Large intestine (tissue), 3 donors: ENCODE results near the gene H1-8. TPM values are rescaled to one million over a fixed set of nuclear protein-coding genes. Genes with fewer than 3 reads are reported as not detected.

ENCODE experiments used
- DNase-seq, 2 donors: peaks; one replicate each; pipeline versions ENCODE4 v3.0.0 to v3.0.0-alpha.2; 2013
- H3K27ac ChIP-seq: one replicate; pipeline ENCODE4 v1.5.1; 2013; ENCODE audit warnings: low read length
- H3K27me3 ChIP-seq: 2 replicates; pipeline ENCODE4 v1.6.1; 2013; ENCODE audit warnings: low read length; ENCODE audit not compliant: control insufficient read depth, insufficient read depth
- H3K36me3 ChIP-seq: 2 replicates; pipeline ENCODE4 v1.6.1; 2013; ENCODE audit warnings: low read length; ENCODE audit not compliant: control insufficient read depth, insufficient read depth
- H3K4me1 ChIP-seq: one replicate; pipeline ENCODE4 v1.6.1; 2013; ENCODE audit warnings: low read length; ENCODE audit not compliant: control insufficient read depth, insufficient read depth
- H3K4me3 ChIP-seq: one replicate; pipeline ENCODE4 v1.5.1; 2013; ENCODE audit warnings: low read length
- H3K9me3 ChIP-seq: one replicate; pipeline ENCODE4 v1.6.1; 2013; ENCODE audit warnings: mild to moderate bottlenecking, low read depth, low read length, moderate library complexity; ENCODE audit not compliant: control insufficient read depth
- WGBS: methylation state at CpG from one replicate; pipeline ENCODE4 v1.1.5; 2013; ENCODE audit warnings: low lambda C conversion rate; ENCODE audit not compliant: insufficient coverage; 5-methylcytosine and 5-hydroxymethylcytosine counted together
- polyA plus RNA-seq: library from polyadenylated mRNA; unstranded; fragments of 120-200 nt; gene quantifications from one replicate; pipeline ENCODE4 v1.2.1, GENCODE V29; 2013

The H1-8 gene
- polyA plus RNA-seq, 1 donor, result not detected

DNA sequence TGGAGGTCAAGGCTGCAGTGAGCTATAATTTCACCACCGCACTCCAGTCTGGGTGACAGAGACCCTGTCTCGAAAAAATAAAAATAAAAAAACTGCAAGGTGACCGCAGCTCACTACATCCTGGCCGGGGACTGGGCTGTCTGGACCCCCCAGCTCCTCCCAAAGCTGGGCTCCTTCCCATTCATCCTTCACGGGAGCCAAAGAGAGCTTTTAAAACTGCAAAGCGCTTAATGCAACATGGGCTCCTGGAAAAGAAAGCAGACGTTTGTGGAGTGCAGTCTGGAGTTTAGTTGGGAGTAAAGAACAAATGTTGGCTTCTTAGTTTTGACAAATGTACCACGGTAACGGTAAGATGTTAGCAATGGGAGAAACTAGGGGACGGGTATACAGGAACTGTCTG lies 51.4 kb downstream of the H1-8 start:
- Histone ChIP-seq H3K36me3 (no peaks in the 10 kb centered on the region), H3K4me3 (no peak overlapping the region), H3K27ac (no peak overlapping the region), H3K27me3 (no peaks in the 10 kb centered on the region), H3K9me3 (no peaks in the 10 kb centered on the region), H3K4me1 (peaks cover 58% of the 10 kb centered on the region)
- 75% methylated on average over 2 of the region's 10 CpGs for WGBS
- DNase-seq, result no peak

- DNase-seq, result no peak
- Histone ChIP-seq H3K4me3 (no peak overlapping the region), H3K9me3 (no peaks in the 10 kb centered on the region), H3K4me1 (peaks cover 58% of the 10 kb centered on the region), H3K27me3 (no peaks in the 10 kb centered on the region), H3K36me3 (no peaks in the 10 kb centered on the region), H3K27ac (peak overlapping the region; percentile 24)
- no CpG with 5 or more reads among the region's 6 CpGs for WGBS
Measured at GRCh38 chr3:129594907-129595390, 52.0 kb downstream of the H1-8 start.

- no peaks in the 10 kb centered on the region for H3K27me3 ChIP-seq
- no peak overlapping the region for H3K4me3 ChIP-seq
- H3K27ac ChIP-seq, result peak overlapping the region; percentile 64
- peaks cover 58% of the 10 kb centered on the region for H3K4me1 ChIP-seq
- WGBS, result no CpG with 5 or more reads among the region's 10 CpGs
- no peaks in the 10 kb centered on the region for H3K9me3 ChIP-seq
- no peaks in the 10 kb centered on the region for H3K36me3 ChIP-seq
- DNase-seq, result no peak
Measured at GRCh38 chr3:129595544-129596193, 52.7 kb downstream of the H1-8 start.

- H3K4me3 ChIP-seq, result no peak overlapping the region
- H3K9me3 ChIP-seq, result no peaks in the 10 kb centered on the region
- peak in 1 of 2 donors; percentile 62 for DNase-seq
- no peaks in the 10 kb centered on the region for H3K36me3 ChIP-seq
- H3K27ac ChIP-seq, result peak overlapping the region; percentile 64
- H3K4me1 ChIP-seq, result peaks cover 58% of the 10 kb centered on the region
- no peaks in the 10 kb centered on the region for H3K27me3 ChIP-seq
- no CpG with 5 or more reads among the region's 27 CpGs for WGBS
Measured at GRCh38 chr3:129596194-129597086, 53.5 kb downstream of the H1-8 start.

GRCh38 chr3:129597087-129597999 lies 54.4 kb downstream of the H1-8 start:
- Histone ChIP-seq H3K9me3 (no peaks in the 10 kb centered on the region), H3K4me1 (peaks cover 54% of the 10 kb centered on the region), H3K4me3 (no peak overlapping the region), H3K36me3 (no peaks in the 10 kb centered on the region), H3K27ac (peak overlapping the region; percentile 64), H3K27me3 (no peaks in the 10 kb centered on the region)
- DNase-seq, result peak; percentile 70 to 88
- no CpG with 5 or more reads among the region's 31 CpGs for WGBS

DNA sequence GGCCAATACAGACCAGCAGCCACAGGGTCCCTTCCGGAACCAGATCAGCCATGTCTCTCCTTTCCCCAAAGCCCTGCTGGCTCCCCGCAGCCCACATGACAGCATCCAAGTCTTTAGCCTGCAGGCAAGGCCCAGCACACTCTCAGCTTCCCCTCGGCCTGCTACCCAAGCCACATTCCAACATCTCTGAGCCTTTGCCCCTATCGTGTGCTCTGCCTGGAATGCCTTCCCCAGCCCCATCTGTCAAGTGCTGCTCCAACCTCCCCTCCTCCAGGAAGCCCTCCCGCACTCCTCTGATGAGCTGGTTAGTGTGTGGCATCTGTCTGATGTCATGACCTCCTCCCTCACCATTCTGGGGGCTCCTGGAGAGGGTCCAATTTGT lies 55.0 kb downstream of the H1-8 start:
- no CpG with 5 or more reads among the region's 5 CpGs for WGBS
- no peaks in the 10 kb centered on the region for H3K27me3 ChIP-seq
- H3K27ac ChIP-seq, result no peak overlapping the region
- H3K36me3 ChIP-seq, result no peaks in the 10 kb centered on the region
- no peak for DNase-seq
- no peak overlapping the region for H3K4me3 ChIP-seq
- H3K4me1 ChIP-seq, result peaks cover 49% of the 10 kb centered on the region
- H3K9me3 ChIP-seq, result no peaks in the 10 kb centered on the region

GRCh38 chr3:129598484-129598883 lies 55.5 kb downstream of the H1-8 start:
- Histone ChIP-seq H3K9me3 (no peaks in the 10 kb centered on the region), H3K4me1 (peaks cover 44% of the 10 kb centered on the region), H3K27me3 (no peaks in the 10 kb centered on the region), H3K36me3 (no peaks in the 10 kb centered on the region), H3K27ac (no peak overlapping the region), H3K4me3 (no peak overlapping the region)
- DNase-seq, result no peak
- WGBS, result no CpG with 5 or more reads among the region's 11 CpGs

- H3K4me1 ChIP-seq, result peaks cover 41% of the 10 kb centered on the region
- no peak overlapping the region for H3K27ac ChIP-seq
- no peaks in the 10 kb centered on the region for H3K9me3 ChIP-seq
- DNase-seq, result no peak
- peaks cover 5% of the 10 kb centered on the region for H3K27me3 ChIP-seq
- no CpG with 5 or more reads among the region's 19 CpGs for WGBS
- H3K4me3 ChIP-seq, result no peak overlapping the region
- no peaks in the 10 kb centered on the region for H3K36me3 ChIP-seq
Measured at GRCh38 chr3:129599073-129599472, 56.1 kb downstream of the H1-8 start.

DNA sequence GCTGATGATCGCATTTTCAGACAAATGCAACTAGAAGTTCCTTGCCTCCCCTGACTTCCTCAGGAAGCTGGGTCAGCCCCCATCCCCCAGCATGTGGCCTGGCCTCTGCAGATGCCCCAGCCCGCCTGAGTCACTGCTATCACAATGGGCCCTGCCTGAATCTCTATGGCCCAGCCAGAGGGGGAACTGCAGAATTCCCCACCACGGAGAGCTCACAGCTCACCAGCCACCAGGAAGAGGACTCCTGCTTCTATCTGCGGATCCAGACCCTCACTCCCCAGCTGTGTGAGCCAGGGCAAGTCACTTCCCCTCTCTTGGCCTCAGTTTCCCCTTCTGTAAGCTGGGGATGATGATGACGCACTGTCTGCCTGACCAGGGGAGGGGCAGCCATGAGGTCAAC lies 56.6 kb downstream of the H1-8 start:
- Histone ChIP-seq H3K27me3 (peaks cover 9% of the 10 kb centered on the region), H3K4me3 (no peak overlapping the region), H3K27ac (no peak overlapping the region), H3K9me3 (no peaks in the 10 kb centered on the region), H3K36me3 (no peaks in the 10 kb centered on the region), H3K4me1 (peaks cover 36% of the 10 kb centered on the region)
- WGBS, result no CpG with 5 or more reads among the region's 5 CpGs
- DNase-seq, result no peak

- Histone ChIP-seq H3K27me3 (peaks cover 14% of the 10 kb centered on the region), H3K27ac (no peak overlapping the region), H3K36me3 (no peaks in the 10 kb centered on the region), H3K4me1 (peaks cover 30% of the 10 kb centered on the region), H3K9me3 (no peaks in the 10 kb centered on the region), H3K4me3 (no peak overlapping the region)
- no CpG with 5 or more reads among the region's 2 CpGs for WGBS
- no peak for DNase-seq
Measured at GRCh38 chr3:129600348-129600747, 57.4 kb downstream of the H1-8 start.
